KMS-11 (cell line): ENCODE data around the gene KCTD16.

Source experiments
- H2AFZ ChIP-seq: fragments of 200-600 bp; sonication (generic); 2 replicates; pipeline ENCODE4 v1.6.1; 2016; ENCODE audit warnings: antibody characterized with exemption, mixed run types, low read depth
- H3K27ac ChIP-seq: fragments of 200-600 bp; sonication (generic); 2 replicates; pipeline ENCODE4 v1.6.1; 2016; ENCODE audit warnings: mild to moderate bottlenecking, mixed run types
- H3K27me3 ChIP-seq: fragments of 200-600 bp; sonication (generic); 2 replicates; pipeline ENCODE4 v1.6.1; 2017; ENCODE audit warnings: mild to moderate bottlenecking, low read depth, mixed run types, moderate library complexity; ENCODE audit not compliant: insufficient read depth
- H3K36me3 ChIP-seq: fragments of 200-600 bp; sonication (generic); 2 replicates; pipeline ENCODE4 v1.6.1; 2017; ENCODE audit warnings: mild to moderate bottlenecking, mixed run types; ENCODE audit not compliant: insufficient read depth
- H3K4me1 ChIP-seq: fragments of 200-600 bp; sonication (generic); 2 replicates; pipeline ENCODE4 v1.6.1; 2016; ENCODE audit warnings: mild to moderate bottlenecking, low read depth, mixed run types; ENCODE audit not compliant: poor library complexity, severe bottlenecking
- H3K4me2 ChIP-seq: fragments of 200-600 bp; sonication (generic); 2 replicates; pipeline ENCODE4 v1.7.0; 2016; ENCODE audit warnings: mild to moderate bottlenecking, mixed run types
- H3K4me3 ChIP-seq: fragments of 200-600 bp; sonication (generic); IDR thresholded peaks from 2 replicates; pipeline ENCODE4 v1.6.1; 2017; ENCODE audit warnings: low read depth, low read length, mixed read lengths; ENCODE audit not compliant: insufficient read depth
- H3K79me2 ChIP-seq: fragments of 200-600 bp; sonication (generic); 2 replicates; pipeline ENCODE4 v1.6.1; 2016; ENCODE audit warnings: low read depth, mixed run types; ENCODE audit not compliant: insufficient read depth
- H3K9ac ChIP-seq: fragments of 200-600 bp; sonication (generic); 2 replicates; pipeline ENCODE4 v1.6.1; 2016; ENCODE audit warnings: mild to moderate bottlenecking, mixed run types
- H4K20me1 ChIP-seq: fragments of 200-600 bp; sonication (generic); 2 replicates; pipeline ENCODE4 v1.6.1; 2016; ENCODE audit warnings: mild to moderate bottlenecking, mixed run types; ENCODE audit not compliant: insufficient read depth
- TF ChIP-seq, protein P1 (sequence below): fragments of 200-600 bp; sonication (generic); conservative IDR thresholded peaks from 2 replicates; pipeline ENCODE4 v1.6.1; 2017; ENCODE audit warnings: low read depth, mild to moderate bottlenecking, antibody characterized with exemption, low read length, moderate library complexity, mixed read lengths

The KCTD16 gene

DNA sequence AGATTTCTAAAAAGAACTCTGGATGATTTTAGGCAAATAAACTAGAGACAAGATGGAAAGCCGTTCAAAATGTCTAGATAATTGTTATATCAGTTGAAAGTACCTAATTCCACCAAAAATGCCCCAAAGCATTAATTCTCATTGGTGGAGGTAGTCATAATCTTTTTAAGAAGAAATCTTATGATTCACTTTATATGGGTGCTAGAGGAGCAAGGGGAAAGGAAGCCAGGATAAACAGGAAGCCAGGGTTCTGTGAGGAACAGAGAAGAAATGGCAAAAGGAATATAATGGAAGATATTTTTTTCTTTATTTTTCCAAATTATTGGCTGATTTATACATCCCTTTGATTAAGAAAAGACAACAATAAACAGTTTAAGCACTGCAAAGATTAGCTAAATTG, 8.0 kb upstream of the KCTD16 start:
- Histone ChIP-seq H4K20me1 (no peaks in the 10 kb centered on the region), H3K27me3 (no peaks in the 10 kb centered on the region), H3K4me2 (no peak overlapping the region), H3K27ac (no peak overlapping the region), H3K36me3 (peaks cover 6% of the 10 kb centered on the region), H3K4me3 (no peak overlapping the region), H3K4me1 (no peaks in the 10 kb centered on the region), H2AFZ (no peak overlapping the region), H3K79me2 (0 out of 2 replicates have a peak, but pooled peaks cover 6% of the 10 kb centered on the region), H3K9ac (no peak overlapping the region)
- TF ChIP-seq, protein P1, sequence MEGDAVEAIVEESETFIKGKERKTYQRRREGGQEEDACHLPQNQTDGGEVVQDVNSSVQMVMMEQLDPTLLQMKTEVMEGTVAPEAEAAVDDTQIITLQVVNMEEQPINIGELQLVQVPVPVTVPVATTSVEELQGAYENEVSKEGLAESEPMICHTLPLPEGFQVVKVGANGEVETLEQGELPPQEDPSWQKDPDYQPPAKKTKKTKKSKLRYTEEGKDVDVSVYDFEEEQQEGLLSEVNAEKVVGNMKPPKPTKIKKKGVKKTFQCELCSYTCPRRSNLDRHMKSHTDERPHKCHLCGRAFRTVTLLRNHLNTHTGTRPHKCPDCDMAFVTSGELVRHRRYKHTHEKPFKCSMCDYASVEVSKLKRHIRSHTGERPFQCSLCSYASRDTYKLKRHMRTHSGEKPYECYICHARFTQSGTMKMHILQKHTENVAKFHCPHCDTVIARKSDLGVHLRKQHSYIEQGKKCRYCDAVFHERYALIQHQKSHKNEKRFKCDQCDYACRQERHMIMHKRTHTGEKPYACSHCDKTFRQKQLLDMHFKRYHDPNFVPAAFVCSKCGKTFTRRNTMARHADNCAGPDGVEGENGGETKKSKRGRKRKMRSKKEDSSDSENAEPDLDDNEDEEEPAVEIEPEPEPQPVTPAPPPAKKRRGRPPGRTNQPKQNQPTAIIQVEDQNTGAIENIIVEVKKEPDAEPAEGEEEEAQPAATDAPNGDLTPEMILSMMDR, result no peak

DNA sequence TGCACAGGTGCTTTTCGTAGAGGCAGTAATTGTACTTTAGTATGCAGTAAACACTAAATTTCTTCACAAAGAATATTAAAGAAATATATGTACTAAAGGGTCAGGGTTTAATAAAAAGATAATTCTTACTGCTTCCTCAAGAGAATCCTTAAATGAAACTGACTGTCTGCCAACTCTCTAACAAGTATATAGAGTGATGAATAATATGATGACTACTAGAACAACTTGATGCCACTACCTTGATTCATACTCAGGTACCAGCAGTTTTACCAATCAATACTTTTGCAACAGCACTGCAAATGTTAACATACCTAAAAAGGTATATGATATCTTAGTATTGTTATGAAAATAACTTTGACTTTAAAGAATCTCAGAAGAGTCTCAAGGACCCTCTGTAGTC, 4.0 kb upstream of the KCTD16 start:
- H3K36me3 ChIP-seq, result 0 out of 2 replicates have a peak, but pooled peaks cover 3% of the 10 kb centered on the region

DNA sequence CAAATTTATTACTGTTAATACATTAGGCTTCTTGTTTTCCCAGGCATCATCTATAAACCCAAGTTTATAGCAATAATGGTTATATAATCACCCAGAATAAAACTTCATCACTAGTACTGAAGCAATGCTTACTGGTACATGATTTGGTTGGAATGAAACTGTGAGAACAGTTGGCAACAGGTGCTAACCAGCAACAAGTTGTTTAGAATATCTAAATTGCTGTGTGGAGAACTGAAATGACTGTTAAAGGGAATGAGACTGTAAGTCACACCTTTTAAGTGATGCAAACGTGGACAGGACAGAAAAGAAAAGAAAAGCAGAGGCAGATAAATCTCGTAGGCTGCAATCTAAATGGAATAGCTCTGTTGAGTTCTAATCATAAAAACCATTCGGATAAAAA, 2.7 kb upstream of the KCTD16 start:
- no peak overlapping the region for H3K9ac ChIP-seq
- no peak overlapping the region for H3K4me3 ChIP-seq
- no peak overlapping the region for H3K27ac ChIP-seq
- no peak overlapping the region for H2AFZ ChIP-seq
- H4K20me1 ChIP-seq, result no peaks in the 10 kb centered on the region
- 0 out of 2 replicates have a peak, but pooled peaks cover 3% of the 10 kb centered on the region for H3K36me3 ChIP-seq
- H3K4me2 ChIP-seq, result no peak overlapping the region
- no peaks in the 10 kb centered on the region for H3K27me3 ChIP-seq
- TF ChIP-seq, protein P1, result no peak
- peaks cover 24% of the 10 kb centered on the region; the same call in 1 of the 2 replicates for H3K79me2 ChIP-seq
- H3K4me1 ChIP-seq, result peaks cover 21% of the 10 kb centered on the region

More for the DNA sequence above, 4.0 kb upstream of the KCTD16 start:
- H3K27me3 ChIP-seq, result no peaks in the 10 kb centered on the region
- no peak overlapping the region for H3K27ac ChIP-seq
- H2AFZ ChIP-seq, result no peak overlapping the region
- H3K4me3 ChIP-seq, result no peak overlapping the region
- H3K9ac ChIP-seq, result no peak overlapping the region
- H3K4me1 ChIP-seq, result peaks cover 21% of the 10 kb centered on the region
- TF ChIP-seq, protein P1, result no peak
- no peaks in the 10 kb centered on the region for H4K20me1 ChIP-seq
- no peak overlapping the region for H3K4me2 ChIP-seq
- H3K79me2 ChIP-seq, result peaks cover 24% of the 10 kb centered on the region; the same call in 1 of the 2 replicates

DNA sequence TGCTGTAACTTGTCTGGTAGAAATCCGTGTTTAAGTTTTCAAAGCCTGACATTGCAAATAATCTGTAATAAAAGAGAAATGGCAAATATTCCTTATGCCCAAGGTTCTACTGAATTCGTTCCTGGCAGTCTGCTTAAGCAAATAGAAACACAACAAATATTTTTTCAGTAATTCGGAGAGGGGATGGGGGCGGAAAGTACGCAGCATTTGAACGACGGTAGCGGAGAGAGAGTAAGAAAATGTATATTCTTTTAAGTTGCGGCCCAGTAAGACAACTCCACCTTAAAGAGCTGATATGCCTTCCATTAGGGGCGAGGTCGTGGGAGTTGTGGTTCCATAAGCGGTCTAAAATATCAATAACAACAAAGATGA, 783 bp upstream of the KCTD16 start:
- Histone ChIP-seq H3K4me1 (peaks cover 21% of the 10 kb centered on the region), H3K36me3 (no peaks in the 10 kb centered on the region), H3K9ac (peak overlapping the region; percentile 69), H2AFZ (peak overlapping the region; percentile 94), H3K4me2 (peak overlapping the region; percentile 91), H3K27me3 (no peaks in the 10 kb centered on the region), H3K79me2 (peaks cover 24% of the 10 kb centered on the region; the same call in 1 of the 2 replicates), H3K4me3 (no peak overlapping the region), H3K27ac (peak overlapping the region; percentile 45; the same call in 1 of the 2 replicates), H4K20me1 (no peaks in the 10 kb centered on the region)
- TF ChIP-seq, protein P1, result no peak
